NCI-H345 treated with DMSO at 0.1 percent for 48 hours (cell line): ENCODE measurements around the gene AMZ1.
"Not testable (repeated sequence)": the region's sequence is repeated elsewhere in the genome, so short reads cannot be mapped to it uniquely, and the experiment has no call there.

ENCODE experiments used
- DNase-seq: peaks from one replicate; lab custom pipeline; 2025; ENCODE audit not compliant: unreplicated experiment; lab: John Stamatoyannopoulos, UW

AMZ1 gene

DNA sequence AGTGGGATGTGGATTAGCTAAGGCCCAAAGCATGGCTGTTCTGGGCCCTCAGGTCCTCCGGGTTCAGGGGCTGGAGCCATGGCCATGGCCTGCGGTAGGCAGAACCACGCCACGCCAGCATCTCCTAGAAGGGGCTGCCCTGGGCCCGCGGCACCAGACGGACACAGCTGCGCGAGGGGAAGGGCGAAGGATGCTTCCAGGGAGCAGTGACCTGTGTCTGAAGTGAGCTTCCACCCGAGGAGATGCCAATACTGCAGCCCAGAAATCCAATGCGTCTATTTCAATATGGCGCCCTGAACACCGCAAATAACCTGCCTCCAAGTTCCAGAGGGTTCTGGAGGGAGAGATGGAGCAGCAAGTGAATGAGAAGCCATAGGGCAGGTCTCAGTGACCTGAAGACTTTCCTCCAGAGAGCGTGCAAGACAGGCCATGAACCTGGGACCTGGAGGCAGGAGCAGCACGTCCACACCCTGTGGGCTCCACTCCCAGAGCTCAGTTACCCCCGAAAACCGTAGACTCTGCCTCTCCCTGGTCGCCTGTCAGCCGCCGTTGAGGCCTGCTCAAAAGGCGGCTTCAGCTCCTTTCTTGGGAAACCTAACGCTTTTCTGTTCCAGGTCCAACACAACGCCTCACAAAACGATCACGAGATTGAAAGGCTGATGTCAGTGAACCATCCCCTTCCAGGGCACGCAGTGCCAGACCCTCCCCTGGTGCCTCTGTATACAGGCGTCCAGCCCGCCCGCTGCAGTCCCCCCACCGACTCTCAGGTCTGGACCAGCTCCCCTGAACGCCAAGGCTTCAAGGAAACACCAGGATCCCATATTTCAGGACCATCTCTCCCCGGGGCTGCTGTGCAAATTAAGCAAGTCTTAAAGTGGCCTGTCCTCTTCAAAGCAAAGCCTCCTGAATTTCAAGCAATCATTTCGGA lies 37.4 kb downstream of the AMZ1 start:
- DNase-seq, result no peak

DNA sequence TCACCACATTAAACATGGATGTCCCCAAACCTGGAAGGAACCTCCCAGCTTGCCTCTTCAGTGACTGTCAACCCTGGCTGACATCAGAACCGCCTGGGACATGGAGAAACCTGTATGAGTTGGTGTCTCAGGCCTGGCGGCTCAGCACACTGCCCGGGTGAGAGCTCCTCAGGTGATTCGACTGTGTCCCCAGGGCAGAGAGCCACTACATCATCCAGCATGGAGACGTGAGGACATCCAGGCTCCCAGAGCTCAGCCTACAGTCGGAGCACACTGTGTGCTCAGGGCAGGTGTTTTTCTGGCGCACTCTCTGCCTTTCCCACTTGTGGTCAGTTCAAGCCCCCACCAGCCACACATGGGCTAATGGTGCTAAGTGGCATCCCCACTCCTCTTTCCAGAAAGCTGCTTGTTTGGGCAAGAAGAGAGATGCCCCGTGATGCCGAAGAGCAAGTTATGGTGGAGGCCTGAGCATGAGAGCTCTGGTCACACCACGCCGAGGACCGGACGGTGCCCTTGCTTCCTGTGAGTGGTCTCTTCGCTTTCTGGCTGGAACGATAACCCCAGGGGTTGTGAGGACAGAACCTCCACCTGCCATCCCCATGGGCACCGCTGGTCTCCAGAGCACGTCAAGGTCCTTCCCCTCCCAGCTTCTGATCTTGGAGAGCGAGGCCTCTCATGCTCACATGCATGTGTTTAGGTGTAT lies 38.5 kb downstream of the AMZ1 start:
- DNase-seq, result no peak

- DNase-seq, result not testable (repeated sequence)
Observed at GRCh38 chr7:2727206-2727605, 39.2 kb downstream of the AMZ1 start.

GRCh38 chr7:2728316-2729030 lies 40.5 kb downstream of the AMZ1 start:
- no peak for DNase-seq

DNA sequence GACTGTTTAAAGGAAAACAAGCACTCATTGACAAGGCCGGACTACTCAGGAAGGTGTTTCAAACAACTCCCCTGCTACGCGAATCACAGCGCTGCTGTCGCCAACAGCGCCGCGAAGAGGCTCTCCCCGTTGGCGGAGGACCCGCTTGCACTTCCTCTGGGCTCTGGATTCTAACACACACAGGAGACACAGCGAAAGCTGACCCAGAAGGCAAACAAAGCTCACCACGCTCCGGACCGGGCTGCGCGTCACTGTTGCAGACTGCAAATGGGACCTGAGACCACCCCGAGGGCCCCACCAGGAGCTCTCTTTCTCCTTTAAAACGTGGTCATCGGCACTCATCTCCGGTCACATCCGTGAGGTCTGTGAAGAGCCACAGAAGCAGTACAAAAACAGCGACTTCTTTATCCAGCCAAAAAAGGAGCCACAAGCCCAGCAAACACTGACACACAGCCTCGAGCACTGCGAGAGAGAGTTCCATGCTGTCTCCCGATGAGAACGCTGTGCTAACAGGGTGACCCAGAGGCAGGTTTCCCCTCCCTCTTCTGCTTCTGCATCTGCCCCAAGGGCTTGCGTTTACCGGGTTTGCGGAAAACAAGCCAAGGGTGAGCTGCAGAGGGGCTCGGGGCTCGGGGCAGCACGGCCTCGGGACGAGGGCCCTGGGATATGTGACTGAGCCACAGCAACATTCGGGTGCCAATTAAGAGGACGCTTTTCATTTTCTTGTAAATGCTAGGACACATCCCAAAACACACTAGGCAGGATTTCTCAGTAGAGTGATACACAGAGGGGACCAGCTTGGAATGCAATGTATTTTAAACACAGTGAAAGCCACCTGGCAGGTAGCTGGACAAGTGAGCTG lies 41.3 kb downstream of the AMZ1 start:
- DNase-seq, result no peak

DNA sequence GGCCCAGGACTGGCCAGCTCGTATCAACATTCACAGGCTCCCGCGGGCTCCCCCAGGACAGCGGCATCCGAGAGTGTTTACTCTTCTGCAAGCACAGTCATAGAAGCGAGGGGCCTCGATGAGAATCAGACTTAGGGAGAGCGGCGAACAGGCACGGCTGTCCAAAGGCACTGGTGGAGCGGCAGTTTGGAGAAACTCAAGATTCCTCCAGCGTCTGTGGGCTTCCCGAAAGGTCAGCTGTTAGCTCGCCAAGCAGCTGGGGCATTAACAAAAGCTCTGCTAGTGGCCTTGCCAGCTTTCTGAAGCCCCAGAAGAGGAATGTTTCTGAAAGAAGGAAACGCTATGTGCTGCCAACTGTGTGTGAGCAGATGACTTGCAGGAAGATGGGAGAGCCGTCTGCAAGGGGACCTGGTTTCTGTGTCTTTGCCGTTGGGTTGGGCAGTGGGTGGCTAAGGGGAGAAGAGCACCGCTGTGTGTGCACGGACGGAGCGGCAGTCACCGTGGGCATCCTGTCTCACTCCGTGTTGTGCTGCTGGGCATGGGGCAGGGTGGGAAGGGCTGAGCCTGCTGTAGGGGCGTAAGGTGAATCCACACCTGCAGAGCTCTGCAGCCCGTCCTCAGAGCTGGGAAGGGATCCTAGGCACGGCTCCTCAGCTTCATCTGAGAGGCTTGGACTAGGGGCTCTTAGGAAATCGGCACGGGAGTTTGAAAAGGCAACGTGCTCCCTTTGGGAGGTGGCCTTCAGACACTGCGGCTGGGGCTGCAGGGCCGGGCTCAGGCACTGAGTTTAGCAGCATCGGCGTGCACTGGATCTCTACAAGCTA lies 42.1 kb downstream of the AMZ1 start:
- DNase-seq, result no peak

DNA sequence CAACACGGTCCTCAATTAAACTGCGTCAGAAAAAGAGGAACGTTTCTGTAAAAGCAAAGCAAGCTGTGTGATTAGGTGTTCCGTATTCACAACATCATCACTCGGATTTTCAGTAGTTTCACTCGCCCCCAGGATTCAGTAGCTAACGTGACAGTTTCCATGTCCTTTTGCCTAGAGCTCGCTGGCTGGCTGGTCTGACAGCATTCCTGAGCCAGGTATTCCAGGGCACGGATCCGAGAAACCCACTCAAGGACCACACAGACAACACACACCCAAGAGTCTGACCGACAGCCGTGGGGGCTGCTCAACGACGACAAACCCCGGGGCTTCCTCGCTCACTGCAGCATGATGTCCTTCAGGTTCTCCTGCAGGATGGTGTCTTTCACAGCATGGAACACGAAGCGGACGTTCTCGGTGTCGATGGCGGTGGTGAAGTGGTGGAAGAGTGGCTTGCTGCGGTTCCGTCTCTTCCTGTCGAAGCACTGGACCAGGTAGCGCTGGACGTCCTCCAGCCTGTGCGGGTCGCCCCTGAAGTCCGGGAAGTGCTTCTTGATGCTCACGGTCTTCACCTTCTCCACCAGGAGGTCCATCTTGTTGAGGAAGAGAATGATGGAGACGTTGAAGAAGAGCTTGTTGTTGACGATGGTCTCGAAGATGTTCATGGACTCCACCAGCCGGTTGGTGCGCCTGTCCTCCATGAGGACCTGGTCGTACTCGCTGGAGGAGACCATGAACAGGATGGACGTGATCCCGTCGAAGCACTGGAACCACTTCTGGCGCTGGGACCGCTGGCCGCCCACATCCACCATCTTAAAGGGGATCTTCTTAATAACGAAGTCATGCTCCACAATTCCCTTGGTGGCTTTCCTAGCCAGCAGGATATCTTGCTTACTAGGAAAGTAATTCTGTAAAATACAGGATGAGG lies 43.1 kb downstream of the AMZ1 start:
- no peak for DNase-seq

DNA sequence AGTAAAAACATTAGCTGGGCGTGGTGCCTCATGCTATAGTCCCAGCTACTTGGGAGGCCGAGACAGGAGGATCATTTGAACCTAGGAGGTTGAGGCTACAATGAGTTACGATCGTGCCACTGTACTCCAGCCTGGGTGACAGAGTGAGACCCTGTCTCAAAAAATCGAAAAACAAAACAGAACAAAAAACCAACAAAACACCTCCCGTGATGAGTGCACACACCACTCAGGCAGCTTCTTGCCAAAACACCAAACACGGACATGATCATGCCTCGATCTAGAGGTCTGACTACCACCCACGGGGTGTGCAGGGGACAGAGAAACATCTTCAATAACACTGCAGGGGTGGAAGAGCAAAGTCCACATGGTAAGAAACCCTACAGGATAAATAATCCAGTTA lies 44.4 kb downstream of the AMZ1 start:
- no peak for DNase-seq

DNA sequence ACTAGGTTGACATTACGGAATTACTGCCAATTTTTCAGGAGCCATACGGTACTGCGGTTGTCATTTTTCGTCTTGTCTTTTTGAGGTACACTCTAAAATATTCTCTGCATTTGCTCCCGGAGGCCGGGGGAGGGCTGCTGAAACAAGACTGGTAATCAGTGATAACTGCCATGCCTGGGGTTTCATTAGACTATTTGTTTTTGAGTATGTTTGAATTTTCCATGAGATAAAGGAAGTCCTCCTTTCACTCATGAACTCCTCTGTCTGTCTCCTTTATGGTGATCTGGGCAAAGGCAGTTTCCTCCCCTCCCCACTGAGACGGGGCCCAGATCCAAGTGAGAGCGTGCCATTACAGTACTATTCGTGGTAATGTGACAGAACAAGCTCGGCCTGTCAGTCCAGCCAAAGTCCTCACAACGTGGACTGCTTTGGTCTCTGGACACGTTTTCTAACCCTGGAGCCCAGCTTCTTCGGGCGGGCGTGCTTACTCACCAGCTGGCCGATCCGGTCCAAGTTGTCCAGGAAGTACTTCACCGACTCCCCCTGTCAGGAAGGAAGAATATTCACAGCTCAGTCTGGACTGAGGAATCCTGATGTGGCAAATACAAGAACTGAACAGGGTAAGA lies 45.1 kb downstream of the AMZ1 start:
- DNase-seq, result no peak

GRCh38 chr7:2734084-2734686 lies 46.2 kb downstream of the AMZ1 start:
- DNase-seq, result no peak

DNA sequence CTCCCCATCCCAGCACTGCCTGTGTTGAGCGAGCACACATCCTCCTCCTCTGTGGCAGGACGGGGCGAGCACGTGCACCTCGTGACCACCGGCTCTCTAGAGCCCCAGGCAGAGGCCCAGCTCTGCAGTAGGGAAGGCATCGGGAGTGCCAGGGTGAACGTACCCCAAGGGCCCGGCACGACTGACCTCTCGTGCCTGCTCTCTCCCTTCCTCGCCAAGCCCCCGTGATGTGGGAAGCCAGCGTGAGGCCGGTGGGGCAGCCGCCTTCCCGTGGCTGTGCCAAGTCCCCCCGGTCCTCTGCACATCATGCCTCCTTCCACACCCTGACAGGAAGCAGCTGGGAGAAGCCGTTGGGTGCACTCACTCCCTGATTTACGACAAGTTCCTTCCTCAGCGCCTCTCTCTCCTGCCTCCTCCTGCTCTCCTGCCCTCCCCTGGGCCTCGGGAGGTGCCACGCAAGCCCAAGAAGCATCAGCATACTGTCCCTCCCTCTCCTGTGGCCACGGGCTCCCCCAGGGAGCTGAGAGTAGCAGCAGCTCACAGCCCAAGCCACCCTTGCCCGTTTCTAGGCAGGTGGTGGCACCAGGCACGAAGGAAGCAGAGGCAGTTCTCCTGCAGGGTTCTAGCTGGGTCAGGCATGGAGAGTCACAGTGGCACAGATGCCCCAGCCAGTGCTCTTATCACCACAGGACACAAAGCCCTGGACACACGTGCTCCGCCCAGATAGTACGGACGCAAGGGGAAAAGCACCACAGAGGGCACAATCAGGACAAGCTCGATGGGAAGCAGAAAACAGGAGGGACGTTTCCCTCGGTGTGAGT lies 47.0 kb downstream of the AMZ1 start:
- no peak for DNase-seq

DNA sequence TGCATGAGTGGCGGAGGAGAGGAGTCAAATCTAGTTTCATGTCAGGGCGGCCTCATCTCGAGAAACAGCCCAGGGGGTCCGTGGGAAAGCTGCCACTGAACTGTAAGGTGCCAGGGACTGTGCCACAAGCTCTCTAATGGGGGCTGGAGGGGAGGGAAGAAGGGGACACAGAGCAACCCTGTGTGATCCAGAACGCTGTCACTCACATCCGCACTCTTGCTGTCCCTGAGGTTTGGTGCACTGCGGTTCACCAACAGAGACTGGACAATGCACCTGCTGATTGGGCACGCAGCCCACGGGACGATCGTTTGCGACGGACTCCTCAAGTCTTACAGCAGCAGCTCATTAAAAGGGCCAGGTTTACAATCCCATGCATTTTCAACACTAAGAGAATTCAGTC lies 47.7 kb downstream of the AMZ1 start:
- DNase-seq, result no peak

DNA sequence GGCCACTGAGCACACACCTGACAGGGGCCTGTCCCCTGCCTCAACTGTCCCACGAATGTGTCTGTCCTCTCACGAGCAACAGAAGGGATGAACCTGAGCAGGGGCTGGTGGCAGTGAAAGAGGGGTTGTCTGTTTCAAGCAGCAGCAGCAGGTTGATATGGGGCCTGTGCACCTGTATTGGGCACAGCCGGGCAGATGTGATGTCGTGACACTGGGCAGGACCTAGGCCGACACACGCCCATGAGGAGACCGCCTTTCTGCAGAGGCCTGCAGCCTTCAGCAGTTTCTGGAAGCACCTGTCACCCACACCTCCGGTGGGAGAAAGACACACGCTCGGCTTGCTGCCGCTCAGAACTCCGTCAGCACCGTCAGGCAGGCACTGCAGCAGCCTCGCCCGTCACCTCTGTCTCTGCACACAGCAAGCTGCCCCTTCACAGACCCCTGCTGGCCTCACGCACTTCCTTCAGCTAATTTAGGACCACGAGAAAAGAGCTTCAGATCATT lies 48.5 kb downstream of the AMZ1 start:
- no peak for DNase-seq

GRCh38 chr7:2737005-2737743 lies 49.2 kb downstream of the AMZ1 start:
- not testable (repeated sequence) for DNase-seq

DNA sequence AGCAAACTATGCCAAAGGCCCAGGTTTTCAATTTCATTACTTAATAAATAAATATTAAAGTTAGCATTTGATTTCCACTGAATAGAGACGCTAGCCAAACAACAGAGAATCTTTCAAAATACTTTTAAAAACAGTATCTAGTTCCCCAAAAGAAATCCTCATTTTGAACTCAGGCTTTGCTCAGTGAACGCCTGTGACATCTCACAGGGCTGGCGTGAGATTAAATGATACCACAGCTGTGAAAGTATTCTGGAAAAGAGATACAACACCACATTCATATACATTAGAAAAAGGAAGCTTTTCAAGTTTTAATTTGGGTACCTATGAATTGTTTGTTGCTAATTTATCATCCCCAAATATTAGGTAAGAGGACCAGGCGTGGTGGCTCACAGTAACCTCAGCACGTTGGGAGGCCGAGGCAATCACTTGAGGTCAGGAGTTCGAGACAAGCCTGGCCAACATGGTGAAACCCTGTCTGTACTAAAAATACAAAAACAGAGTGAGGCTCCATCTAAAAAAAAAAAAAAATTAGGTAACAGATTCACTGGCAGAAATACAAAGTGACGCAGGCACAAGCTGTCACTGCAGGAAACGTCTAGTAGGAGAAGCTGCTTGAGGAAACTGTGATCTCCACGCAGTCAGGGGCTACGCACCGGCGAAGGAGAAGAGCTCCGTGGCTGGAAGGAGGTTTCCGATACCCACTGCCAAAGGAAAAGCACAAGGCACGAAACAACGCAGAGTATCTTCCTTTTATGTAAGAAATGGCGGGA lies 50.0 kb downstream of the AMZ1 start:
- no peak for DNase-seq
